ENCODE results near the gene ATXN1. TPM values are rescaled to one million over a fixed set of nuclear protein-coding genes. Genes with fewer than 3 reads are reported as not detected.
"Not testable (repeated sequence)": the region's sequence is repeated elsewhere in the genome, so short reads cannot be mapped to it uniquely, and the experiment has no call there.

Gene ATXN1
- total RNA-seq, 1 donor from 2014 or later: 98.0 TPM

DNA sequence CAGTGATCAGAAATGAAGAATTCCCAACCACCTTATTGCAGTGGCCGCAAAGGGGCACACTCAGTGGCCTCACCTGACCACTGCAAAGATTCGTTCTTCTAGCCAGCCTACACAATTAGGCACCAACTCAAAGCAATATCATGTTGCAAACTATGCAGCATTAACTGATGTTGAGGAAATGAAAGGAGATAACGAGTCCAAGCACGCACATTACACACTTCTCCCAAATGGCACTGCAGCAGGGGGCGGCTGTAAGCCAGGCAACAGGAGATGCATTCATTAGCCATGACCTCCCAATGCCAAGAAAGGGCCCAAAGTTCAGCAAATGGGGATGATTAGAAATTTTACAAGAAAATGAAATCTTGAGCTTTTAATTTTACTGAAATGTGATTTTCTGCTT is 39.3 kb downstream of the ATXN1 start:
- DNase-seq (ENCODE audit: low spot score): no peak

DNA sequence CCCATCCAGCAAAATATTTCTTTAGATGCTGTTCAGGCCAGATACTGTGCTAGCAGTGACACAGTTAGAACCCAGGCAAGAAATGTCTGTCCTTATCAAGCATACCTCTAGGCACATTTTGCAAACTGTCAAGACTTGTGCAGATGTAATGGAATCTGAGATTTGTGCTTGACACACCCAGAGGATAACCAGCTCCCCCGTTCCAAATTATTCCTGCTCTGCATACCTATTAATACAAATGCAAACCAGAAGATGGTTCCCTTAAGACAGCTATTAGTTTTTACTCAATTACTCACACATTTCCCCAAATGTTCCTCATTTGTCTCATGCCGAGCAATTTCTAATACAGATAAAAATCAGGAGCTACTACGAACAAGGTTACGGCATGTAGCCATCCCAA is 40.4 kb downstream of the ATXN1 start:
- DNase-seq (ENCODE audit: low spot score): no peak

GRCh38 chr6:16719488-16719887 is 41.8 kb downstream of the ATXN1 start:
- no peak for DNase-seq (ENCODE audit: low spot score)

DNA sequence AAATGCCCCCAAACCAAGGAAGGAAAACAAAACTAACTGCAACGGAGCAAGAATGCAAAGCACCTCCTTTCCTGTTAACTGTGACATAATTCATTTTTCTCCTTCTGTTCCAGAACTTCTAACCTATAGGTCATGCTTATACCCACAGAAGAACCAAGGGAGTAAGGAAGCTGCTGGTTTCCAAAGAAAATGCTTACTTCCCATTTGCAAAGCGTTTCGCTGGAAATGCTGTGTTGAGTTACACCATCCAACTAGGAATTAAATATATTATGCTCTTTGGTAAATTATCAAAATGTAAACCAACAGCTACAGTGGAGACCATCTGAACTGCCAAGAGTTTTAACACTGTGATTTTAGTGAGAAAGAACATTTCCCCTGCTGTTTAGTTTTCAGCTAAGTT is 42.9 kb downstream of the ATXN1 start:
- no peak for DNase-seq (ENCODE audit: low spot score)

DNA sequence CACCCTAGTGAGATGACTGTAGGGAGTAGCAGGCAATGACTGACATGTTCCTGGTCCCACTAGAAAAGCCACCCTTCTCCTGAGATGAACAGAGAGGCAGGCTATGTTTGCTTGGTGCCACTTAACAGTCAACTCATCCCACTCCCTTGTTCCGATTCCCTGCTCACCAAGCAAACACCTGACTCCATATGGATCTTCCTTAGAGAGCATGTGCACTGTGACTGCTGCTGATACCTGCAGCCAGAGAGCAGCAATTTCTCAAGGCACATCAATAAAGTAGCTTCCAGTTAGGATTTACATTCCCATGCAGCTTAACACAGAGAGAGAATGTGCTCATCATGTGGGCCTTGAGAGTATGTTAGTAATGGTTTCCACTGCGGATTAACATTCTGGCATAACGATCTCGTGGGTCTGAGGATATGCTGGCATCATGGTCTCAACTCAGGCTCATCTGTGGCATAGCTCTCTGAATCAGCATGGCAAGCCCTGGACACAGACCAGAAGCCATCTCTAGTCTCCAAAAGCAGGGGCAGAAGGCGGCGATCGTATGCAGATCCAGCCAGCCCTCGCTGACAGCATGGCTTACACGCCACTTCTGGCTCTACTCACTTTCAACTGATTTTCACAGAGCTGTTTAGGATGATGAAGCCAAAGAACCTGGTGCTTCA is 43.9 kb downstream of the ATXN1 start:
- DNase-seq (ENCODE audit: low spot score): no peak

- no peak for DNase-seq (ENCODE audit: low spot score)
Measured at GRCh38 chr6:16716321-16716858, 44.9 kb downstream of the ATXN1 start.

DNA sequence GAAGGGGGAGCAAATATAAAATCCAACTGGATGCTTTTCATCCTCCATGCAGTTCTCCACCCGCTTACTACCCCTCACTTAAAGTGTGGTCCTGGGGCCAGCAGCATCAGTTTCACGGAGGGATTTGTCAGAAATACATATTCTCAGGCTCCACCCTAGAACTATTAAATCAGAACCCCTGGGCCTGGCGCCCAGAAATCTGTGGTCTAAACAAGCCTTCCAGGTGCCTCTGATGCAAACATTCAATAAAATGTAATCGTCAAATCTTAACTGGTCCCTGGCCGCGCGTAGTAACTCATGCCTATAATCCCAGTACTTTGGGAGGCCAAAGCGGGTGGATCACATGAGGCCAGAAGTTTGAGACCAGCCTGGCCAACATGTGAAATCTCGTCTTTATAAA is 47.7 kb downstream of the ATXN1 start:
- no peak for DNase-seq (ENCODE audit: low spot score)

DNA sequence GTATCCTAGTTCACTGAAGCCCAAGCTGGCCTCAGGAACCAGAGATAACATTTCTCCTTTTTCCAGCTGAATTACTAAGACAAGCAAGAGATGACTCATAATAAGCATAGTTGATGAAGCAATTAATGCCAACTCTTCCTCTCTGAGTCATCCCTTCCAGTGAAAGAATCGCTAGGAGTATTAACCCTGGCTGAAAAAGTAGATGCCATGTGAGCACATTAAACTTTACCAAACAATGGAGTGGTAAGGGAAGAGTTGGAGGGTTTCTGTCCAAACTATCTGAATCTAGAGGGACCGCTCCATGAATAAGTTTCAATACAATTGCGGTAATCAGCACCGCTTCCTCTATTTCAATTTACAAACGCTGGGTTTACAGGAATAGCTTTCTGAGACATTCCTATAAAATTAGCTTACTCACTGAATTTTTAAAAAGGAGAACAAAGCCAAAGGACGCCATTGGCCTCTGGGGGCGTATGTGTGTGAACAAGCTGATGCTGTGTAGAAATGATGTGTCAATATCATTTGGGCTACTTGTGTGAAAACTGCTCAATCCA is 48.3 kb downstream of the ATXN1 start:
- DNase-seq (ENCODE audit: low spot score): peak; percentile 90

DNA sequence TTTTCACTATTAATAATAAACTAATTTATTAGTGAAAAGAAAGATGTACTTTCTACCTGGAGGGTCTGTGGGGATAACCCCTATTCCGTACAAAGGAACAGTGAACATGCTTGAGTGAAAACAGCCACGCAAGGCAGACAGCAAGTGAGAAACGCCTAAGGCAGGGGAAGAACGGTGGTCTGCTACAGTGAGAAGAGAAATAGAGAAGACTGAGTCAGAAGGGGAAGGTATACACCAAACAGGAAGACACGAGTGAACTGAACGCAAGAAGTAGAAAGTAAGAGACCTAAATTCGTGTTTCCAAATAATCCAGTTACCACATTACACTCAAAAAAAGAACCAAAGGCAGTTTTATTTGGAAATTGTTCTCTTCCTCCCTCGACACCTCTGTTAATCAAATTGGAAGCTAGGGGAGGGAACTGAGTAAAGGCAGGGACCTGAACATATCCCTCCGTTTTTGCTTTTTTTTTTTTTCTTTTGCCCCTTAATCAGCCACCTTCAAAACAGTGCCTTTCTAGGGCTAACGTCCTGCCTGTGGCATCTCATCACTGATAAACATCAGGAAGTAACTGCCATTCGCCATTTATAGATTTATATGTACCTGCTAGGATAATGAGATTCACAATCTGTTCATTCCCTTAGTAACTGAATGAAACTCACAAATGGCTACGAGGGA is 48.9 kb downstream of the ATXN1 start:
- no peak for DNase-seq (ENCODE audit: low spot score)

DNA sequence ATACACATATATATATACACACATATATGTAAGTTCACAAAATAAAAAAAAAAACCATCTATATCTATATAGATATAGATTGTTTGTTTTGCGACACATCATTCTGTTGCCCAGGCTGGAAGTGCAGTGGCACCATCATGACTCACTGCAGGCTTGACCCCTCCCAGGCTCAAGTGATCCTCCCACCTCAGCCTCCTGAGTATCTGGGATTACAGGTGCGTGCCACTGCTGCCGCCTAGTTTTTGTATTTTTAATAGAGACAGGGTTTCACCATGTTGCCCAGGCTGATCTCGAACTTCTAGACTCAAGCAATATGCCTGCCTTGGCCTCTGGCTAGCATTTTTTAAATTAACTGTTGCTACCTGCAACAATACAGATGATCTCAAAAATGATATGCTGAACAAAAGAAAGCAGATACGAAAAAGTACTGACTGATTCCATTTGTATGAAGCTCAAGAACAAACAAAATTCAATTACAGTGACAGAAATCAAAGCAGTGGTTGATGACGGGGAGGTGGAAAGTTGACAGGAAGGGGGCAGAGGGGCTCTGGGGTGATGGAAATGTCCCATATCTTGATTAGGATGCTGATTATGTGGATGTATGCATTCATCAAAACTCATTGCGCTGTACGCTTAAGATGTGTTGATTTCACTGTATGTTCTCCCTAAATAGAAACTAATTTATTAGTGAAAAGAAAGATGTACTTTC is 49.6 kb downstream of the ATXN1 start:
- DNase-seq (ENCODE audit: low spot score): no peak

DNA sequence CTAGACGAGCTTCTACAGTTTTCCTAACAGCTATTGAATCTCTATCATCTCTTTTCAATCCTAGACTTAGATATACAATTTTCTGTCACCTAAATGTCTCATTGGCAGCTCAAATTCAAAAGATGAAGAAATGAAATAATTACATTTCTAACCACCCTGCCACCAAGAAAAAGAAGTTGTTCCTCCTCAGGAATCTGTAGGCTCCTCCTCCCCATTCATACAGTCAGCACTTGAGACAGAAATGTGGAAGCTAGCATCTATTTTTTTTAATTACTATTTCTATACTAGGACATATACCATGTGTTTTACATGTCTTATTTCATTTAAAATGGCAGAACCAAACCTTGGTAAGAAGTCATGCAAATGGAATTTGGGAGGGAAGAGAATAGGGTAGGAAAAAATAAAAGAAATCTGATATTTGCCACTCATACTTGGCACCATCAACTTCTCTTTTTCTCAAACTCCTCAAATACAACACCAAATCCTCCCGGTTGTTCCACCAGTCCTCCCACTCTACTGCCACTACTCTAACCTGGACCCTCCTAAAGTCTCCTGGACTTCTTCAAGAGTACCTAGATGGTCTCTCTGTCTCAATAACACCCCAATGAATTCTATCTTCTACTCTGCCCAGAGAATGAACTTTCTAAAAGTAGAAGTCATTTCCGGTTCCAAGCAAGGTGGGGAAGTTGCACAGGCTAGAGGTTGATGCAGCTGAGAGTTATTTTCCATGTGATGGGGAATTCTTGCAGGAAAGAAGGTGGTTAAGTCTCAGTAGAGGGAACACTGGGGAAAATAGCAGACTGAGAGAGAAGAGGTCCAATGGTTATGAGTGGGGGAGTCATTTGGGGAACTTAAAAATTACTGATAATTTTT is 54.1 kb downstream of the ATXN1 start:
- DNase-seq (ENCODE audit: low spot score): no peak

- not testable (repeated sequence) for DNase-seq (ENCODE audit: low spot score)
Measured at GRCh38 chr6:16706491-16706890, 54.8 kb downstream of the ATXN1 start.

- DNase-seq (ENCODE audit: low spot score): no peak
Measured at GRCh38 chr6:16706029-16706428, 55.2 kb downstream of the ATXN1 start.

GRCh38 chr6:16705081-16705993 is 55.9 kb downstream of the ATXN1 start:
- no peak for DNase-seq (ENCODE audit: low spot score)

GRCh38 chr6:16704401-16705045 is 56.7 kb downstream of the ATXN1 start:
- peak; percentile 48 for DNase-seq (ENCODE audit: low spot score)

DNA sequence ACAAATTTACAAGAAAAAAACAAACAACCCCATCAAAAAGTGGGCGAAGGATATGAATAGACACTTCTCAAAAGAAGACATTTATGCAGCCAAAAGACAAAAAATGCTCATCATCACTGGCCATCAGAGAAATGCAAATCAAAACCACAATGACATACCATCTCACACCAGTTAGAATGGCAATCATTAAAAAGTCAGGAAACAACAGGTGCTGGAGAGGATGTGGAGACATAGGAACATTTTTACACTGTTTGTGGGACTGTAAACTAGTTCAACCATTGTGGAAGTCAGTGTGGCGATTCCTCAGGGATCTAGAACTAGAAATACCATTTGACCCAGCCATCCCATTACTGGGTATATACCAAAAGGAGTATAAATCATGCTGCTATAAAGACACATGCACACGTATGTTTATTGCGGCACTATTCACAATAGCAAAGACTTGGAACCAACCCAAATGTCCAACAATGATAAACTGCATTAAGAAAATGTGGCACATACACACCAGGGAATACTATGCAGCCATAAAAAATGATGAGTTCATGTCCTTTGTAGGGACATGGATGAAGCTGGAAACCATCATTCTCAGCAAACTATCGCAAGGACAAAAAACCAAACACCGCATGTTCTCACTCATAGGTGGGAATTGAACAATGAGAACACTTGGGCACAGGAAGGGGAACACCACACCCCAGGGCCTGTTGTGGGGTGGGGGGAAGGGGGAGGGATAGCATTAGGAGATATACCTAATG is 58.5 kb downstream of the ATXN1 start:
- DNase-seq (ENCODE audit: low spot score): not testable (repeated sequence)

DNA sequence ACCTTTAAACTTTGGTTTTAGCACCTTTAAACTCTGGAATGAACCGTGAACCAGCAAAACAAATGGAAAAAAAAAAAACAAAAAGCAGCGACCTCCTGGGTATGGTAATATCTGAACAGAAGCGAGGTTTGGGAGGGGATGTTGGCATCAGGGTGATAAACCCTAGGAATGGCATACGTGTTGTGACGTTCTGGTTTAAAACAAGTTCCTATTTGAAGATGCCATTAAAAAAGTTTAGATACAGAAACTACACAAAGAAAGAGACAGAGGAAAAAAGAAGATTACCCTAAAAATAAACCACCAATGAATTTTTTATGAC is 60.4 kb downstream of the ATXN1 start:
- DNase-seq (ENCODE audit: low spot score): no peak

- peak; percentile 49 for DNase-seq (ENCODE audit: low spot score)
Measured at GRCh38 chr6:16700202-16700915, 60.9 kb downstream of the ATXN1 start.

Measured in umbilical cord (tissue), 2 donors.